ENCODE measurements around the gene ARRB1.
"Not testable (repeated sequence)": the region's sequence is repeated elsewhere in the genome, so short reads cannot be mapped to it uniquely, and the experiment has no call there.

The ARRB1 gene

GRCh38 chr11:75371949-75372876 is 20.8 kb upstream of the ARRB1 start:
- no peak for DNase-seq (ENCODE audit: low spot score)
- in situ Hi-C loops (cut with MboI; ENCODE audit: low pct_unique_long_range_greater_than_20kb, low sequenced_read_pairs, unreplicated experiment): no loop called here
- TF ChIP-seq CTCF (IDR thresholded peaks at IDR 0.05; ENCODE audit: extremely low read depth, insufficient read depth, missing control alignments): no peak

- TF ChIP-seq CTCF (IDR thresholded peaks at IDR 0.05; ENCODE audit: extremely low read depth, insufficient read depth, missing control alignments): no peak
- in situ Hi-C loops (cut with MboI; ENCODE audit: low pct_unique_long_range_greater_than_20kb, low sequenced_read_pairs, unreplicated experiment): no loop called here
- DNase-seq (ENCODE audit: low spot score): no peak
These were observed 18.2 kb upstream of the ARRB1 start for GRCh38 chr11:75369560-75370255.

- in situ Hi-C loops (cut with MboI; ENCODE audit: low pct_unique_long_range_greater_than_20kb, low sequenced_read_pairs, unreplicated experiment); DNase-seq (ENCODE audit: low spot score): not testable (repeated sequence)
These were observed 15.4 kb upstream of the ARRB1 start for GRCh38 chr11:75366826-75367225.

GRCh38 chr11:75365711-75366181 is 14.3 kb upstream of the ARRB1 start:
- no peak for TF ChIP-seq CTCF (IDR thresholded peaks at IDR 0.05; ENCODE audit: extremely low read depth, insufficient read depth, missing control alignments)
- in situ Hi-C loops (cut with MboI; ENCODE audit: low pct_unique_long_range_greater_than_20kb, low sequenced_read_pairs, unreplicated experiment): no loop called here
- no peak for DNase-seq (ENCODE audit: low spot score)

GRCh38 chr11:75362285-75362684 is 10.8 kb upstream of the ARRB1 start:
- DNase-seq (ENCODE audit: low spot score); in situ Hi-C loops (cut with MboI; ENCODE audit: low pct_unique_long_range_greater_than_20kb, low sequenced_read_pairs, unreplicated experiment): not testable (repeated sequence)

- in situ Hi-C loops (cut with MboI; ENCODE audit: low pct_unique_long_range_greater_than_20kb, low sequenced_read_pairs, unreplicated experiment): no loop called here
- no peak for DNase-seq (ENCODE audit: low spot score)
- TF ChIP-seq CTCF (IDR thresholded peaks at IDR 0.05; ENCODE audit: extremely low read depth, insufficient read depth, missing control alignments): no peak
These were observed 5.2 kb upstream of the ARRB1 start for GRCh38 chr11:75356613-75357012.

- in situ Hi-C loops (cut with MboI; ENCODE audit: low pct_unique_long_range_greater_than_20kb, low sequenced_read_pairs, unreplicated experiment): no loop called here
- TF ChIP-seq CTCF (IDR thresholded peaks at IDR 0.05; ENCODE audit: extremely low read depth, insufficient read depth, missing control alignments): no peak
These were observed 3.6 kb upstream of the ARRB1 start for GRCh38 chr11:75355051-75355450.

More at GRCh38 chr11:75355051-75355450, 3.6 kb upstream of the ARRB1 start:
- no peak for DNase-seq (ENCODE audit: low spot score)

Measured in GM13977 (cell line).